Right lobe of liver (tissue), 4 donors: ENCODE results near the gene TSSK6.

Experiments used
- POLR2A ChIP-seq: fragments of 450-650 bp; IDR thresholded peaks from one replicate; pipeline ENCODE4 v1.6.1; 2017; ENCODE audit warnings: antibody characterized with exemption, mild to moderate bottlenecking
- TF ChIP-seq, protein P1 (sequence below), 4 donors: fragments of 200-600 bp in 3 of 4; fragments of 450-650 bp in 1 of 4; IDR thresholded peaks; one replicate each; pipeline versions ENCODE4 v1.5.1 to v1.8.0; 2016 to 2022; ENCODE audit warnings: antibody characterized with exemption in 4 of 4, mild to moderate bottlenecking in 2 of 4
- donor health status: DM: no; HTN: no; CAD: no.
- donor health status: DM: no; HTN: no; CAD: no.
- donor health status: DM: no; HTN: yes; CAD: no.

GRCh38 chr19:19550485-19550929 lies 35.2 kb upstream of the TSSK6 start:
- TF ChIP-seq, protein P1, sequence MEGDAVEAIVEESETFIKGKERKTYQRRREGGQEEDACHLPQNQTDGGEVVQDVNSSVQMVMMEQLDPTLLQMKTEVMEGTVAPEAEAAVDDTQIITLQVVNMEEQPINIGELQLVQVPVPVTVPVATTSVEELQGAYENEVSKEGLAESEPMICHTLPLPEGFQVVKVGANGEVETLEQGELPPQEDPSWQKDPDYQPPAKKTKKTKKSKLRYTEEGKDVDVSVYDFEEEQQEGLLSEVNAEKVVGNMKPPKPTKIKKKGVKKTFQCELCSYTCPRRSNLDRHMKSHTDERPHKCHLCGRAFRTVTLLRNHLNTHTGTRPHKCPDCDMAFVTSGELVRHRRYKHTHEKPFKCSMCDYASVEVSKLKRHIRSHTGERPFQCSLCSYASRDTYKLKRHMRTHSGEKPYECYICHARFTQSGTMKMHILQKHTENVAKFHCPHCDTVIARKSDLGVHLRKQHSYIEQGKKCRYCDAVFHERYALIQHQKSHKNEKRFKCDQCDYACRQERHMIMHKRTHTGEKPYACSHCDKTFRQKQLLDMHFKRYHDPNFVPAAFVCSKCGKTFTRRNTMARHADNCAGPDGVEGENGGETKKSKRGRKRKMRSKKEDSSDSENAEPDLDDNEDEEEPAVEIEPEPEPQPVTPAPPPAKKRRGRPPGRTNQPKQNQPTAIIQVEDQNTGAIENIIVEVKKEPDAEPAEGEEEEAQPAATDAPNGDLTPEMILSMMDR (IDR thresholded peaks at IDR 0.05) = no peak
- TF ChIP-seq POLR2A = no peak
